Measurements from ENCODE around the gene RAB18. TPM values are rescaled to one million over a fixed set of nuclear protein-coding genes. Genes with fewer than 3 reads are reported as not detected.

The RAB18 gene
- total RNA-seq, 1 experiment from 2014 or later = 68.1 TPM

DNA sequence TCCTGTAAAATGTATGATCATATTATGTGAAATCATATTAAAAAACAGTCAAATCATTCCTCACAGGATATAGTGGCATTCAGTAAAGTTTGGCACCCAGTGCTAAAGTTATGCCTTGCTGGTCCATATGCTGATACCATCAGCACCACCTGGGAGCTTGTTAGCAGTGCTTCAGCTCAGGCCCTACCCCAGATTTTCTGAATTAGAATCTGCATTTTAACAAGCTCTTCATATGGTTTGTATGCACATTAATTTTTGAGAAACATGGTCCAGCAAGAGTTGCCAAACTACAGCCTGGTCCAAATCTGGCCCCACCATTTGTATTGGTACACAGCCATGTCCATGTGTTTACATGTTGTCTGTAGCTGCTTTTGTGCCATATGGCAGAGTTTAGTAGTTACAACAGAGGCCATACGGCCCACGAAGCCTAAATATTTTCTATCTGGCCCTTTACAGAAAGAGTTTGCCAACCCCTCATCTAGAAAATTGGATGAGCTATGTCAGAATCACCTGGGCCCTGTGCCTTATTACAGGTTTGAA lies 30.1 kb downstream of the RAB18 start (continued):
- TF ChIP-seq CTCF (IDR thresholded peaks at IDR 0.05 in 2 of 3, conservative IDR thresholded peaks at IDR 0.05 in 1 of 3; ENCODE audit: borderline replicate concordance in 1 of 3, insufficient read depth in 1 of 3, low read depth in 2 of 3, low read length in 2 of 3) (no peak), JUND (IDR thresholded peaks at IDR 0.05) (no peak)

GRCh38 chr10:27535317-27535716 lies 31.2 kb downstream of the RAB18 start:
- Histone ChIP-seq H3K36me3 (ENCODE audit: control insufficient read depth in 1 of 2, insufficient read depth in 2 of 2, low read length in 2 of 2) (peaks cover 10 to 23% of the 10 kb centered on the region in 2 experiments; a peak in 3 of 4 replicates), H2AFZ (ENCODE audit: low read depth, low read length, poor library complexity, severe bottlenecking) (no peak overlapping the region), H3K4me2 (ENCODE audit: low read length) (no peak overlapping the region), H3K27ac (ENCODE audit: low read depth, low read length) (no peak overlapping the region), H3K9me3 (ENCODE audit: control insufficient read depth in 1 of 2, insufficient read depth in 1 of 2, low read depth in 1 of 2, low read length in 2 of 2) (no peaks in the 10 kb centered on the region), H3K9ac (ENCODE audit: low read length) (no peak overlapping the region), H3K4me1 (ENCODE audit: control insufficient read depth in 1 of 2, insufficient read depth in 2 of 2, low read length in 2 of 2) (no peaks in the 10 kb centered on the region), H4K20me1 (ENCODE audit: insufficient read depth) (no peaks in the 10 kb centered on the region), H3K27me3 (ENCODE audit: insufficient read depth, low read length) (no peaks in the 10 kb centered on the region), H3K4me3 (replicated peaks in 1 of 2; ENCODE audit: low read depth in 1 of 2, low read length in 2 of 2) (no peak overlapping the region), H3K79me2 (ENCODE audit: insufficient read depth, low read length) (peaks cover 25% of the 10 kb centered on the region), H3K9me2 (ENCODE audit: insufficient read depth) (no peaks in the 10 kb centered on the region)
- intact Hi-C loops (cut with micrococcal nuclease) = no loop called here
- no TSS peak for BruUV-seq (replicated peaks)
- no peak for ATAC-seq
- DNase-seq (ENCODE audit: low read depth, low spot score) = no peak
- POLR2A ChIA-PET = no interaction called here
- CTCF ChIA-PET = no interaction called here
- RAD21 ChIA-PET (ENCODE audit: low non-redundant PET in 1 of 2, low total read pairs in 2 of 2, uncharacterized antibody in 2 of 2, unreplicated experiment in 2 of 2) = no interaction called here
- TF ChIP-seq ZBTB33 (IDR thresholded peaks at IDR 0.05; ENCODE audit: extremely low read depth, insufficient replicate concordance, low read length) (no peak), CEBPB (IDR thresholded peaks at IDR 0.05; ENCODE audit: low read depth) (no peak), ELF1 (IDR thresholded peaks at IDR 0.05; ENCODE audit: borderline replicate concordance, low read depth) (no peak), FOSL1 (IDR thresholded peaks at IDR 0.05; ENCODE audit: low read depth) (no peak), EZH2phosphoT487 (IDR thresholded peaks at IDR 0.05; ENCODE audit: borderline replicate concordance) (no peak), RAD21 (IDR thresholded peaks at IDR 0.05; ENCODE audit: low read depth) (no peak), EZH2 (IDR thresholded peaks at IDR 0.05) (no peak), EGR1 (IDR thresholded peaks at IDR 0.05; ENCODE audit: low read depth) (no peak), ATF3 (IDR thresholded peaks at IDR 0.05) (no peak), SRF (IDR thresholded peaks at IDR 0.05; ENCODE audit: low read depth) (no peak), TCF7L2 (IDR thresholded peaks at IDR 0.05; ENCODE audit: borderline replicate concordance, extremely low read depth, insufficient read depth, insufficient read length) (no peak), MAX (IDR thresholded peaks at IDR 0.05) (no peak), YY1 (IDR thresholded peaks at IDR 0.05; ENCODE audit: extremely low read depth, insufficient replicate concordance, low read depth, low read length) (no peak), ZFX (IDR thresholded peaks at IDR 0.05) (no peak), SIN3A (IDR thresholded peaks at IDR 0.05; ENCODE audit: low read depth) (no peak), CTCF (IDR thresholded peaks at IDR 0.05 in 2 of 3, conservative IDR thresholded peaks at IDR 0.05 in 1 of 3; ENCODE audit: borderline replicate concordance in 1 of 3, insufficient read depth in 1 of 3, low read depth in 2 of 3, low read length in 2 of 3) (no peak), POLR2A (IDR thresholded peaks at IDR 0.05; ENCODE audit: borderline replicate concordance, extremely low read depth, insufficient read depth, insufficient read length) (no peak)

Measured in HCT116 (cell line).